Kidney glomerular epithelial cell (primary cell): Measurements from ENCODE around the gene ASCL5.

ENCODE experiments used
- DNase-seq: peaks from one replicate; lab custom pipeline; 2025; lab: John Stamatoyannopoulos, UW

ASCL5 gene

GRCh38 chr1:201153474-201154388 is 26.7 kb upstream of the ASCL5 start:
- no peak for DNase-seq

- peak; percentile 11 for DNase-seq
Observed at GRCh38 chr1:201149400-201149799, 22.4 kb upstream of the ASCL5 start.

DNA sequence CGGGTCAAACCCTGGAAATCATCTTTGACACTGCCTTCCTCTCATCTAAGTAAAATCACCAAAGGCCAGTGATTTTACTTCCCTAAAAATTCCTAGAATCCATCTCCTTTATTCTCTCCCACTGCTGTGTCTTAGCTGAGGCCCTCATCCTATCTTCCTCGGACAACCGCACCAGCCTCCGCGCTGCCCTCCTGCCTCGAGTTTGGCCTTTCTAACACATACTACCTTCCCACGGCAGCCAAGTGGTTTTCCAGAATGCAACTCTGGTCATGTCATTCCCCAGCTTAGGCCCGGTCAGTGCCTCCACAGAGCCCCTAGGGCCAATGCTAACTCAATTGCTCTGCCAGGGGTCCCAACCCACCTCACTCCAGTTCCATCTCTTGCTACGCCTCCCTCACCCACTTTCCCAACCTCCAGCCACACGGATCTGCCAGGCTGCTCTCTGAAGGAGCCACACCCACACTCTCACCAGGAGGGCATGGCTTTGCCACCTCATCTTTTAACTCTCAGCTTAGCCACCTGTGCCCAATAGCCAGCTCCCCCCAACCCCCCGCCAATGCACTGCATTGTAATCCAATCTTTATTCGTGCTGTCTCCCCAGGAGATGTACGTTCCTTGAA is 20.5 kb upstream of the ASCL5 start:
- no peak for DNase-seq

GRCh38 chr1:201146626-201147390 is 19.8 kb upstream of the ASCL5 start:
- DNase-seq, result no peak

- no peak for DNase-seq
Observed at GRCh38 chr1:201145816-201146215, 18.8 kb upstream of the ASCL5 start.

GRCh38 chr1:201145132-201145531 is 18.1 kb upstream of the ASCL5 start:
- no peak for DNase-seq

DNA sequence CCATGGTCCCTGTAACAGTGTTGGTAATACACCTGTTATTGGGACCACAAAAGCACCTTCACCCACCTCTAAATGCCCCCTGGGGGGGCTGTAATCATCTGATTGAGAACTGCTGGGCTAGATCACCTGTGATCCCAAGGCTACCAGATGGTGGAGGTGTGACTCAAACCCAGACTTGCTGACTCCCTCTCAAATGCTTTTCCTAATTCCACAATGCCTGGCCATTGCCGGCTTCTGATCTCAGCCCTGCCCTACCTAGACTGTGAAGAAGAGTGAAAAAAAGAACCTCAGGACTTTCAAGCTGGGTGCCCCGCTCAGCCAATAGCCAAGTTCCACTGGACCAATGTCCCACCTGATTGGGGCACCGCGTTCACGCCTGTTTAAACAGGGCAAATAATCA is 17.7 kb upstream of the ASCL5 start:
- no peak for DNase-seq

GRCh38 chr1:201143726-201144635 is 17.0 kb upstream of the ASCL5 start:
- DNase-seq, result no peak

DNA sequence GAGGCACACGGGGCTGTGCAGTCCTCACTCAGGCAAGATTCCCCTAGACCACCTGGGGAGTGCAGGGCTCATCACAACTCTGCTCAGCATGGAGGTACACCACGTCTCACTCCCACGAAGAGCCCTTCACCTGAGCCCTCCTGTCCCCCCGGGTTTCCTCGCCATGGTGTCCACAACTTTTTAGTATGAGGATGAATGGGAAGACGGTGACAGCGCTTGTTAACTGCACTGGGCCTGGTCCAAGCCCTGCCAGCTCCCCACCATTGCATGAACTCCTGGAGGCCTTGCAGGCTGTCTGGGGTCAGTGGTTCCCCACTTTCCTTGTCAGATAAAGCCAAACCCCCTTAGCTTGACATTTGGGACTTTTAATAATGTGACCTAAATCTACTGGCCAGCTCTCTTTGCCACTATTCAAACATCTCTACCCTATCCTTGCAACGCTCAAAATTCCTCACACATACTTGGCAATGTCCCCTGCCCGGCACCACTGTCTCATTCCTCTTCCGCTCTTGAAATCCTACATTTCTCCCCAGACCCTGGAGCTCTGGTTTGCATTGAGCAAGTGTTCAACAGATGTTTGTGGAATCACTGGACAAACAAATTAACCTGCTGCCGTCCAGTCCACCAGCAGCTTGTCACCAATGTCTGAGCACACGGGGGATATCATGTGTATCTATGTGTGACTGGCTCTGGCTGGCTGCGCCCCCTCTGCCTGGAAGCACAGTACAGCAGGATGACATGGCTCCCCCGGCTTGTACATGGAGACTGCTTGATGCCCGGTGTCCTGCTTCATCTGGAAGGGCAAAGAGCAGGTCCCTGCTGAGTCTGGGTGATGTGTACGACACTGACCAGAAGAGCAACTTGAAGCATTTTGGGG is 16.1 kb upstream of the ASCL5 start:
- no peak for DNase-seq

GRCh38 chr1:201142011-201142848 is 15.2 kb upstream of the ASCL5 start:
- DNase-seq, result no peak

GRCh38 chr1:201141418-201141817 is 14.4 kb upstream of the ASCL5 start:
- no peak for DNase-seq

DNA sequence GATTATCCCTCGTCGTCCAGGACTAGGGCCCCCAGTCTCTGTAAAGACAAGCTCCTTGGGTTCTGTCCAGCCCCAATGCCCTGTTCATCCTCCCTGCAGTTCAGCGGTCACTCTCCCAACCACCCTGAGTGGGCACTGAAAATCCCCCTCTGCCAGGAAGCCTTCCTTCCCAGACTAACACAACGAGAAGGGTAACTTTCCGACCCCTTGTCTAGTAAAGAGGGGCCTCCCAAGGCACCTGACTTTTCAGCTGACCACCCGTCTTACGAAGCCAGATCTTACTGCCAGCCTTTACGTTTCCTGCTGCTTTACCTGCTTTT is 13.9 kb upstream of the ASCL5 start:
- no peak for DNase-seq

DNA sequence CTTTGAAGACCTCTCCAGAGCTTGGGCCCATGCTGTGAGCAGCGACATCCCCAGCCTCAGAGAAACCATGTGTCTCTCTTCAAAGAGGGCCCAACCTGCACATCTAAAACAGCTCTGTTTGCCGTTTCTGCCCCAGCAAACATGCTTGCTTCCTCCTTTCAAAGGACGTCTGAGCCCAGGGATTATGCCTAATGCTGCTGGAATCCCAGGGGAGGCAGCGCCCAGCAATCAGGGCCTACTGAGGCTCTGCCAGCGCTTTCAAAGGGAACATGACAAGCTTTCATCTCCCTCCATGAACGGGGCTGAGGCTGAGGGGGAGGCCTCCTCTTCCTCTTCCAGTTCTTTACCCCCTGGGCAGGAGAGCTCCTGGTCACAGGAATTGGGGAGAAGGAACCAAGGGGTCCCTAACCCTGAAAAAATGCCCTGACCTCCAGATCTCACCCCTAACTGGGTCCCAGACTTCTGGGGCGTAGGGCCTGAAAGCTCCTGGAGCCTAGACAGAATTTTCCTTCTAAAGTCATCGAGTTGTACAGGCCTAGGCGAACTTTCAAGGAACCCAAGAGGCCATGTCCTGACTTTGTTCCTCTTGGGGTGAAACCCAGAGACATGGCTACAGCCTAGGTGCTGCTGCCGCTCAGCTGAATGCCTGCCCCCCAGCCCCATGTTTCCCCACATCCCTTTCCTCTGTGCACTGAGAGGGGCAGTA is 13.4 kb upstream of the ASCL5 start:
- no peak for DNase-seq

- DNase-seq, result no peak
Observed at GRCh38 chr1:201139756-201140155, 12.8 kb upstream of the ASCL5 start.

DNA sequence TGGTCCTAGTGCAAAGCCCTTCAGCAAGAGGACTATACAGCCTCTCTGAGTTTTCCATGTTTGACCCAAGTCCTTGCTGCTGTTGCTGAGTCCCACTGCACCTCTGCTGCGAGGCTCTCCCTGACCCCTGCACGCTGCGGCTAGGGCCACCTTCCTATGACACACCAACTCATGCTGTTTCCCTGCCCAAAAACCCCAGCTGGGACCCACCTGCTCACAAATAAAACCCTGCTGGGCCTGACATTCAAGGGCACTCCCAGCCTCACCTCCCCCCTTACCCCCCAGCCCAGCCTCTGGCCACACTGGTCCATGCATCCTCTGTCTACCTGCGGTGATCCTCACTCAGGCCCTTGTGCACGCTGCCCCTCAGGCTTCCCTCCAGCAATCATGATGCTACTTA is 12.3 kb upstream of the ASCL5 start:
- no peak for DNase-seq

- DNase-seq, result no peak
Observed at GRCh38 chr1:201138311-201138840, 11.4 kb upstream of the ASCL5 start.

- DNase-seq, result peak; percentile 46
Observed at GRCh38 chr1:201137579-201138310, 10.8 kb upstream of the ASCL5 start.

DNA sequence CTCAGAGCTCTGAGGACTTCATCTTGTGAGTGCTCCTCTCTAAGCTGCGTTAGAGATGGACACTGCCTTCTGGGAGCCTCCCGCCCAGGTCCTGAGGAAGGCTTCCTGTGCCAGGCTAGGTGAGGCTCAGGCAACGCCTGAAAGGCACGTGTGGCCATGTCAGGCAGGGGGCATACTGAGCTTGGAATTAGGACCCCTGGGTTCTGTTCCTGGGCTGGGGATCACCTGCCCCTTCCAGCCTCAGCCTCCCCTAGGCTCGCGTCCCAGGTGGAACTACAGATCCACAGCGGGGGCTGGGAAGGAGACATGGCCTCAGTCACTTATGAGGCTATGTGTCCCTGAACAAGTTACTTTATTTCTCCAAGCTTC is 10.0 kb upstream of the ASCL5 start:
- no peak for DNase-seq
